ENCODE measurements around the gene TP63. TPM values are rescaled to one million over a fixed set of nuclear protein-coding genes. Genes with fewer than 3 reads are reported as not detected.
A peak's percentile ranks its signal among the peaks of the same experiment; 100 is the strongest.
"Not testable (repeated sequence)": the region's sequence is repeated elsewhere in the genome, so short reads cannot be mapped to it uniquely, and the experiment has no call there.

Gene TP63
- total RNA-seq, 1 experiment from 2014 or later, result 1.1 TPM

GRCh38 chr3:189652042-189652441, 20.9 kb downstream of the TP63 start:
- Histone ChIP-seq H3K4me3 (no peak overlapping the region), H3K27me3 (no peaks in the 10 kb centered on the region), H3K36me3 (no peaks in the 10 kb centered on the region), H3K9me3 (peaks cover 15% of the 10 kb centered on the region)
- DNase-seq, result no peak

DNA sequence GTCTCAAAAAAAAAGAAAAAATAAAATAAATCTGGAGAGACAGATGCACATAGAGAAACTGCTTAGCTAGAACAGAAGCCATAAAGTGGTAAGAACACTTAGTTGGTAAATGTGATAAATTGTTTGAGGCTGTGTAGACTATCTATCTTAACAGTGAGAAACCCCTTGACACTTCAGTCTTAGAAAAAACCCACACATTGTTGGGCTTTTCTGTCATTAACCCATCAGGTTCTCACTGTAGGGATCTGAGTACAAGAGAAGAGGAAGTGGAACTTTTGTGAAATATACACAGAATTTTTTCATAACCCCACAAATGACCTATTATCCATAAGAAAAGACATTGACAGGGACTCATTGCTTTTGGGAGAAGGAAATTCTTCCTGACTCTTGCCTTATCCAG, 24.4 kb downstream of the TP63 start:
- H3K27me3 ChIP-seq, result no peaks in the 10 kb centered on the region
- H3K4me3 ChIP-seq, result no peak overlapping the region
- no peaks in the 10 kb centered on the region for H3K36me3 ChIP-seq
- DNase-seq, result no peak
- peaks cover 11% of the 10 kb centered on the region for H3K9me3 ChIP-seq

DNA sequence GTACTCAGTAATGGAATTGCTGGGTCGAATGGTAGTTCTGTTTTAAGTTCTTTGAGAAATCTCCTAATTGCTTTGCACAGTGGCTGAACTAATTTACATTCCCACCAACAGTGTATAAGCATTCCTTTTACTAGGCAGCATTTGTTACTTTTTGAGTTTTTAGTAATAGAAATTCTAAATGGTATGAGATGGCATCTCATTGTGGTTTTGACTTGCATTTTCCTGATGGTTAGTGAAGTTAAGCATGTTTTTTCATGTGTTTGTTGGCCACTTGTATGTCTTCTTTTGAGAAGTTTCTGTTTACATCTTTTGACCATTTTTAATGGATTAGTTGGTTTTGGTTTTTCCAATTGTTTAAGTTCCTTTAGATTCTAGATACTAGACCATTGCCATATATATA, 28.4 kb downstream of the TP63 start:
- DNase-seq, result no peak
- Histone ChIP-seq H3K4me3 (no peak overlapping the region), H3K27me3 (no peaks in the 10 kb centered on the region), H3K36me3 (no peaks in the 10 kb centered on the region), H3K9me3 (peaks cover 18% of the 10 kb centered on the region)

DNA sequence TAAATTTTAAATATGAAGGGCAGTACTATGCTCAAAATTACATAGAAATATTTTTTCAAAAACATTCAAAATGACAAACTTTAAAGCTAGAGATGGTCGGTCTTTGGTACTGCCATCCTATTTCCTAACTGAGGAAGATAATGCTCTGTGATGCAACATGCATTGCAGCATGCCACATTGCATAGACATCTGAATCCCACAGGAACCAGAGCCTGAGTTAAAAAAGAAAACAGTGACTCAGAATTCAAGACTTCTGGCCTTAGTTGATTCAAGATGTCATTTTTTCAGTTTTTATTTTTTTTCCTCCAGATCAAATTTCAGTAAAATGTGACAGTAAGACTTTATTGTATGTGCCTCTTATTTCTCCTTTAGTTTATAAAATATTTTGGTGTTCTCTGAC, 33.1 kb downstream of the TP63 start:
- Histone ChIP-seq H3K36me3 (no peaks in the 10 kb centered on the region), H3K27me3 (no peaks in the 10 kb centered on the region), H3K9me3 (peaks cover 8% of the 10 kb centered on the region), H3K4me3 (no peak overlapping the region)
- peak; percentile 55 for DNase-seq

- H3K36me3 ChIP-seq, H3K27me3 ChIP-seq, H3K9me3 ChIP-seq, H3K4me3 ChIP-seq, DNase-seq: not testable (repeated sequence)
Observed at GRCh38 chr3:189672346-189672745, 41.2 kb downstream of the TP63 start.

DNA sequence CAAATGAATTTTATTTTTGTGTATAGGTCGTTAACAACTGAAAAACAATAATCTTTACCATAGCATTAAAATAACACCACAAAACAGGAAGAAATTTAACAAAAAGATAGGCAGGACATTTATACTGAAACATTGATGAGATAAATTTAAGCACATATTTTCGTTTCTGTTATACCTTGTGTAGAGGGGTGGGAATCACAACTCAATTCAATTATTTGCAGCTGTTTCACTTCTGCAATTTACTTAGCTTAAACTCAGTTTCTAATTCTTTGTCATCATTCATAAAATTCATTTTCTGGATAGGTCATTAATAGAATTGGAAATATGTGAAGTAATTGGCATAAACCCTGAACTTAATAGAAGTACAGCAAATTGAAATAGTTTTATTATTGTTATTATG, 42.3 kb downstream of the TP63 start:
- no peaks in the 10 kb centered on the region for H3K36me3 ChIP-seq
- DNase-seq, result no peak
- H3K9me3 ChIP-seq, result peaks cover 6% of the 10 kb centered on the region
- no peak overlapping the region for H3K4me3 ChIP-seq
- H3K27me3 ChIP-seq, result no peaks in the 10 kb centered on the region

- Histone ChIP-seq H3K27me3 (no peaks in the 10 kb centered on the region), H3K9me3 (peaks cover 8% of the 10 kb centered on the region), H3K36me3 (no peaks in the 10 kb centered on the region), H3K4me3 (no peak overlapping the region)
- no peak for DNase-seq
Observed at GRCh38 chr3:189674249-189674913, 43.2 kb downstream of the TP63 start.

GRCh38 chr3:189677667-189678066, 46.5 kb downstream of the TP63 start:
- no peak overlapping the region for H3K4me3 ChIP-seq
- DNase-seq, result no peak
- H3K27me3 ChIP-seq, result no peaks in the 10 kb centered on the region
- no peaks in the 10 kb centered on the region; the same call in 1 of the 2 replicates for H3K36me3 ChIP-seq
- peaks cover 8% of the 10 kb centered on the region for H3K9me3 ChIP-seq

DNA sequence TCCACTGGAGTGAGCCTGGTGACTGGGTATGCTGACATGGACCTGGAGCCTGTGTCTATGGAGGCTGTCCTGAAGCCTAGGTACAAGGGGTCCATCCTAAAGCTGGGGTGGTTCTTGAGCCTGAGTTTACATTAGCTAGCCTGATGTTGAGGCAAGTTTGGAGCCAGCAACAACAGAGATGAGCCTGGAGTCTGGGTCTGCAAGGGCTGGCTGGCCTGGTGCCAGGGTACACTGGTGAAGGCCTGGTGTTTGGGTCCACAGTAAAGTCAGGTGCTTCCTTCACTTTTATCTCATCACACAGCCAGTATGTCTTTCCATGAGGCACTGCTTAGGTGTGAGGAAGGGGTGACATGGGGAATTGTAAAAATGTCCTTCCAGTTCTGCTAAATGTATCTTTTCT, 49.5 kb downstream of the TP63 start:
- Histone ChIP-seq H3K36me3 (no peaks in the 10 kb centered on the region; the same call in 1 of the 2 replicates), H3K4me3 (no peak overlapping the region), H3K27me3 (no peaks in the 10 kb centered on the region), H3K9me3 (peaks cover 8% of the 10 kb centered on the region)
- DNase-seq, result no peak

- peak; percentile 15 for DNase-seq
- Histone ChIP-seq H3K9me3 (peaks cover 2% of the 10 kb centered on the region; the same call in 1 of the 2 replicates), H3K36me3 (no peaks in the 10 kb centered on the region; the same call in 1 of the 2 replicates), H3K4me3 (no peak overlapping the region), H3K27me3 (no peaks in the 10 kb centered on the region)
Observed at GRCh38 chr3:189683546-189684255, 52.5 kb downstream of the TP63 start.

- Histone ChIP-seq H3K27me3 (no peaks in the 10 kb centered on the region), H3K36me3 (no peaks in the 10 kb centered on the region; the same call in 1 of the 2 replicates), H3K9me3 (no peaks in the 10 kb centered on the region), H3K4me3 (no peak overlapping the region)
- no peak for DNase-seq
Observed at GRCh38 chr3:189684317-189684716, 53.1 kb downstream of the TP63 start.

DNA sequence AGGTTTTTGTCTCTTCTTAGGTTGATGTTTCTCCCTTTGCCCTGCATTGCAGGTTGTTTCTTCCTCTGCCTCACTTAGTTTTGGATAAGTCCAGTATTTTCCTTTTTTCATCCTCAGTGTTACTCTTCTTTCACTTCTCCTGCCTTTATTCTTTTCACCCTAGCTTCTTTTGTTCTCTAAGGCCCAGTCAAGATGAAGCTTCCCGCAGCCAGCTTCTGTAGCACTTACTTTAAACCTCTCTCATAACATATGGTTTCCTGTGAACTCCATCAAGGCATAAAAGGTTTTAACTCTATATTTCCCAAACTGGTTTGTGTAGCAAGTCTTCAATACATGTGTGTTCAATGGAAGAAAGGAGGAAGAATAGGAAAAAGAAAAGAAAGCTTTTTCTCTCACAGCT, 54.1 kb downstream of the TP63 start:
- Histone ChIP-seq H3K4me3 (no peak overlapping the region), H3K27me3 (no peaks in the 10 kb centered on the region)
- no peak for DNase-seq

DNA sequence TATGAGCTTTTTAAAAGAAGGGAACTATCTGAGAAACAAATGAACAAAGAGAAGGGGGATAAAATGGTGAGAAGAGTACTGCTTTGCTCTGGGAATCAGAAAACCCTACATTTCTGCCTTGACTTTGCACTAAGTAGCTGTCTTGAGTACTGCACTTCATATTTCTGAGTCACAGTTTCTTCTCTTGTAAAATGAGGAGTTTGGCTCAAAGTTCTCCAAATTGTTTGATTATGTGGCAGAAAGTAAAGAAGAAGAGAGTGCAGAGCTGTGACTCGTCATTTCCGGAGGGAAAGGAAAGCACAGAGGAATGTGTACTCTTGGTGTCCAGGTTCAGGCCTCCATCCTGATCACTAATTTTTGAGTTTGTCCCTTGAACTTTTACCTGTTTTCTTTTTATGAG, 54.7 kb downstream of the TP63 start:
- Histone ChIP-seq H3K27me3 (no peaks in the 10 kb centered on the region), H3K36me3 (no peaks in the 10 kb centered on the region), H3K9me3 (no peaks in the 10 kb centered on the region), H3K4me3 (no peak overlapping the region)
- DNase-seq, result peak; percentile 68

More for the DNA sequence above, 54.1 kb downstream of the TP63 start:
- H3K9me3 ChIP-seq, result no peaks in the 10 kb centered on the region
- H3K36me3 ChIP-seq, result no peaks in the 10 kb centered on the region; the same call in 1 of the 2 replicates

DNA sequence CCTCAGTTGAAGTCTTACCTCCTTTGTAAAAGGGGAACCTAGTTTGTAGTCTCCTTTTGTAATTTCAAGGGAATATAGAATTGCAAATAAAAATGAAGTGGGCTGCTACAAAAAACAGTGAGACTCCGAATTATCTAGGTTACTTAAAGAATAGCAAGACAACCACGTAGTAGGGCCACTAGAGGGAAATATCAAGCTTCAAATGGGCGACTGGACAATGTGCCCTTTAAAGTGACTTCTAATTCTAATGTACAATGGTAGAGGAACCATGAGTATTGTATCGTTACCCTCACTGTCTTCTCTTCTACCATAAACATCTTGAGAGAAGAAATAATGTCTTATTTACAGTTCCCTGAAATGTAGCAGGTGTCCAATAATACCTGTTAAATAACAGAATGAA, 56.3 kb downstream of the TP63 start:
- DNase-seq, result no peak
- no peaks in the 10 kb centered on the region for H3K36me3 ChIP-seq
- H3K9me3 ChIP-seq, result no peaks in the 10 kb centered on the region
- no peaks in the 10 kb centered on the region for H3K27me3 ChIP-seq
- no peak overlapping the region for H3K4me3 ChIP-seq

- Histone ChIP-seq H3K27me3 (no peaks in the 10 kb centered on the region), H3K36me3 (no peaks in the 10 kb centered on the region), H3K9me3 (no peaks in the 10 kb centered on the region), H3K4me3 (no peak overlapping the region)
- DNase-seq, result no peak
Observed at GRCh38 chr3:189688262-189688661, 57.1 kb downstream of the TP63 start.

- Histone ChIP-seq H3K36me3 (no peaks in the 10 kb centered on the region), H3K9me3 (no peaks in the 10 kb centered on the region), H3K27me3 (no peaks in the 10 kb centered on the region), H3K4me3 (no peak overlapping the region)
- DNase-seq, result no peak
Observed at GRCh38 chr3:189689625-189690024, 58.4 kb downstream of the TP63 start.

DNA sequence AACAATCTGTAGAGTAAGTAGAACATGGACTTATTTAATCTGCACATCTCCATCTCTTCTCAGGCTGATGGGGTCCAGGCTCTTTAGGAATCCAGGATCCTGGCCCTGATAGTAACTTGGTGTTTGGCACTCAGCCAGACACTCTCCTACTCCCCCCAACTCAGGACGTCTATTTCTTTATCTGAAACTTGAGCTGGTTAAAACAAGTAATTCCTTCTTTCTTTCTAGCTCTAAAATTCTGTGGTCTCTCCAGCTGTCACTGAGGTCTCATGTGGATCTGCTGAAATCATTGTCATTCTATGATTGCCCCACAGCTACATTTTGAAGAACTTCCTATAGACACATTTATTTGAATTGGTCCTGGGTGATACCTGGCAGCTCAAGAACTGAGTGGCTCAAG, 59.0 kb downstream of the TP63 start:
- H3K27me3 ChIP-seq, result no peaks in the 10 kb centered on the region
- DNase-seq, result no peak
- H3K36me3 ChIP-seq, result no peaks in the 10 kb centered on the region
- H3K4me3 ChIP-seq, result no peak overlapping the region
- no peaks in the 10 kb centered on the region for H3K9me3 ChIP-seq

DNA sequence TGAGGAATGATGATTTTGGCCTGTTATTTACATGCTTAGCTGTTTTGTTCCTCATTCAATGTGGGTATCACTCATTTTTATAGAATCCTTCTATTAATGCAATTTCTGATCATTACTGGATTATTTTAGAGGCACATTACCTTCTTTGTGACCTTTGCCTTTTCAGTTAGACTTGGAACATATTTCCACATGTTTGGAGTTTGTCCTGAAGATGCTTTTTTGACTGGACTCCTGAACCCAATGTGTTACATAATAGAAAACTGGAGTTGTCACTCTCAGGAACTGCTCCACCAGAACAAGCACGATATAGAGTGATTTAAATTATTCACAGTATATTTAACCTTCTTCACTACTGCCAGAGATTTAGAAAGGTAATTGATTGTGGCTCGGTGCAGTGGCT, 59.5 kb downstream of the TP63 start:
- Histone ChIP-seq H3K9me3 (no peaks in the 10 kb centered on the region), H3K36me3 (no peaks in the 10 kb centered on the region), H3K4me3 (no peak overlapping the region), H3K27me3 (no peaks in the 10 kb centered on the region)
- DNase-seq, result no peak

All from MG63 (cell line).